Memory B cell (primary cell): ENCODE results near the gene EYS.

ENCODE experiments used
- ATAC-seq: fragments of 150-1000 bp; cut with Tn5 transposase; 2 replicates; pipeline ENCODE4 v1.10.0; 2021; ENCODE audit warnings: low read depth, mild to moderate bottlenecking, moderate library complexity
- DNase-seq, 2 donors: peaks; one replicate each; pipeline ENCODE4 v3.0.0; 2022; ENCODE audit warnings: low spot score in 2 of 2
- H3K27ac Mint-ChIP-seq: one replicate; pipeline ENCODE4 v1.8.0; 2022; ENCODE audit warnings: mild to moderate bottlenecking, moderate library complexity, mixed read lengths
- H3K27me3 Mint-ChIP-seq: one replicate; pipeline ENCODE4 v1.8.0; 2022; ENCODE audit warnings: mixed read lengths
- H3K36me3 Mint-ChIP-seq: one replicate; pipeline ENCODE4 v1.8.0; 2022; ENCODE audit warnings: mild to moderate bottlenecking, mixed read lengths
- H3K4me1 Mint-ChIP-seq: one replicate; pipeline ENCODE4 v1.8.0; 2022; ENCODE audit warnings: mixed read lengths
- H3K4me3 Mint-ChIP-seq: one replicate; pipeline ENCODE4 v1.8.0; 2022; ENCODE audit warnings: mild to moderate bottlenecking, moderate library complexity, mixed read lengths
- H3K9me3 Mint-ChIP-seq: one replicate; pipeline ENCODE4 v1.8.0; 2022; ENCODE audit warnings: mixed read lengths

Gene EYS

DNA sequence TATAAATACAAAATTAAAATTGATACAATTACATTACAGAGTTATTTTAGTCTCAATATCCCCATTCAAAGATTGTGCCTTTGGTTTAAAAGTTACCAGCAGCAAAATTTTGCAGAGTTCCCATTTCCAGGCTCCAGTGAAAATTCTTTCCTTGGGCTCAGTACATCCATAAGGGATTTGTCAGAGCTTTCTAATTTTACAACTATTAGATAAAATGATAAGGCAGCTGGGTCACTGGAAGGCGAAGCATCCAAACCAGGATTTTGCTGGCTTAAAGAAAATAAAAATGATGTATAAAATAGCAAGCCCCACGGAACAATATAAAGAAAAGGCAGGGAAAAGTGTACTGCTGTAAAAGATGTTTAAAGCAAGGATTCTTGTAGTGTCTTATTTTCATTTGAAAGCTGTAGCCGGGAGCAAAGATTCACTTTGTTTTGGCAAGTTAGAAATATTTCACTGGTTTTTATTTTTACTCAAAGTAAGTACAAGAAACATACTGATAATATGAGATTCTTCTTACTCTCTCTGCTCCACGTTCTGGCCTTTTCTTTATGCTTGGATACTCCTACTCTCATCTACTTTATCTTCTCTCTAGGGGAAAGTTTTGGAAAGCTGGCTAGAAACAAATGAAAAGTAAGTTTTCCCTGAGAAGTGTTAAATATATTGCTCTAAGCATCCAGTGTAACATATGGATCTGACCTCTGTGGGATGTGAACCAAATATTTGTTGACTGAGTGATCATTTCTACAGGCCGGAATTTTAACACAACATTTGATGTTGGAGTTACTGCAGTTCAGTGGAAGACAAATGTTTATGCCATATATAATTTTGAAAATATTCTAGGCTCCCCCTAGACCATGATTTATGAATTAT lies 1583.0 kb downstream of the EYS start:
- H3K36me3 Mint-ChIP-seq = no peaks in the 10 kb centered on the region
- H3K4me3 Mint-ChIP-seq = no peak overlapping the region
- DNase-seq (no peak), ATAC-seq (no peak)
- H3K27ac Mint-ChIP-seq = no peak overlapping the region
- peaks cover 3% of the 10 kb centered on the region for H3K9me3 Mint-ChIP-seq
- H3K27me3 Mint-ChIP-seq = no peaks in the 10 kb centered on the region
- no peaks in the 10 kb centered on the region for H3K4me1 Mint-ChIP-seq

DNA sequence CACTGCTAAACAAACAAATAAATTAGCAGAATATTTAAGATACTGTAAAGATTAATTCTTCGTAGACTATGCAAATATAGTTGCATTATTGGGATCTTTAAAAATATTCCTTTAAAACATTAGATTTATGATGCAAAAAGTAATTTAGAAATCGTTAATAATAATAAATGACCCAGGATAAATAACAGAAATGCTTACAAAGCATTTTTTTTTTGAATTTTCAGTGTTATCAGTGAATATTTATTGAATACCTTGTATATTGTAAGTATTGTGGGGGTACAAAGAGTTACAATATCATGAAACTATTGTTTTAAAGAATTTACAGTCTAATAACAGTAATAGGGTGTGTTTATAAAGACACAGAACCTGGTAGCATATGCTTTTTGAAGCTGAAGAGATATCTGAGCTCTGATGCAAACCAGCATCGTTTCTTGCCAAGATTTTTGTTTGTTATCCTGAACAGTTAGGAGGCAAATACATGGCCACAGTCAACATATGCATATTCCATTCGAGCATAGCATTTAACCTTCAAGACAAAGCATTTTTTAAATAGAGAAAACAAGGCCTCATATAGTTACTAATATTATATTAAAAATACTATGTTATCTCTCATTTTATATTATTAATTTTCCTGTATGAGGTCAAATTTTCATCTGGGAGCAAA lies 1584.2 kb downstream of the EYS start:
- Mint-ChIP-seq H3K36me3 (no peaks in the 10 kb centered on the region), H3K27ac (no peak overlapping the region), H3K9me3 (peaks cover 4% of the 10 kb centered on the region), H3K4me1 (no peaks in the 10 kb centered on the region), H3K4me3 (no peak overlapping the region), H3K27me3 (no peaks in the 10 kb centered on the region)
- ATAC-seq (no peak), DNase-seq (no peak)

DNA sequence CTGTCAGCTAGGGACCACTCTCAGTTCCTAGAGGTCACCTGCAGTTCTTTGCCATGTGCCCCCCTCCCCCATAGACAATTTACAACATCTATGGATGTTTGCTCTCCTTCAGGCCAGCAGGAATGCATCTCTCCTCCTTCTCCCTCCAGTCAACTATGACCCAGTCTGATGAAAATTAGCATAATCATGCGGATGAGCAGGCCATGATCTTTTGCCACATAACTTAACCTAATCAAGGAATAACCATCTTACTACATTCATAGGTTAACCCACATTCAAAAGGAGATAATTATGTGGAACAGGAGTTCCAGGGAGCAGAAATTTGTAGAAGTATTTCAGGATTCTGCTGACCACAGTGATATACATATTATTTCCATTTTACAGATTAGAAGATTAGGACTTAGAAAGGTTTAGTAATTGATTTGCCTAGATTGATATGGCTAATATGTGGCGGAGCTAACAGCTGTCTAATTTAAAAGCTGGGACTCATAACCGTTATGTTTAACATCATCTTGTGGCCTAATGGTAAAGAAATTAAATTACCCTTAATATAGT lies 1585.9 kb downstream of the EYS start:
- H3K9me3 Mint-ChIP-seq = peaks cover 10% of the 10 kb centered on the region

DNA sequence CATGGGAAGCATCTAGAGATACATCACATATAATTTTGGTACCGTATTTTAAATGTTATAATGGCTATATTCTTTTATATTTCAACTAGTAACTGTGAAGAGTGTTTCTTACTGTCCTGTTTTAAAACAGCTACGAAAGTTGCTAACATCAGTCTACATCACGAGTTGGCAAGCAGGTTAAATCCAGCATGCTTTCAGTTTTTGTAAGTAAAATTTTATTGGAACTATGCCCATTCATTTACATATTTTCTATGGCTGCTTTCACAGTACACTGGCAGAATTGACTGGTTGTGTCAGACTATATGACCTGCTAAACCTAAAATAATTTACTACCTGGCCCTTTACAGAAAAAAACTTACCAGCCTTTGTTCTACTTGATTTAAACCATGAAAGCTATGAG lies 1593.3 kb downstream of the EYS start:
- Mint-ChIP-seq H3K4me3 (no peak overlapping the region), H3K27me3 (no peaks in the 10 kb centered on the region)
- ATAC-seq = no peak

More for the DNA sequence above, 1585.9 kb downstream of the EYS start:
- no peak overlapping the region for H3K4me3 Mint-ChIP-seq
- H3K36me3 Mint-ChIP-seq = no peaks in the 10 kb centered on the region
- no peaks in the 10 kb centered on the region for H3K27me3 Mint-ChIP-seq
- DNase-seq = no peak
- ATAC-seq = no peak
- no peaks in the 10 kb centered on the region for H3K4me1 Mint-ChIP-seq
- no peak overlapping the region for H3K27ac Mint-ChIP-seq

DNA sequence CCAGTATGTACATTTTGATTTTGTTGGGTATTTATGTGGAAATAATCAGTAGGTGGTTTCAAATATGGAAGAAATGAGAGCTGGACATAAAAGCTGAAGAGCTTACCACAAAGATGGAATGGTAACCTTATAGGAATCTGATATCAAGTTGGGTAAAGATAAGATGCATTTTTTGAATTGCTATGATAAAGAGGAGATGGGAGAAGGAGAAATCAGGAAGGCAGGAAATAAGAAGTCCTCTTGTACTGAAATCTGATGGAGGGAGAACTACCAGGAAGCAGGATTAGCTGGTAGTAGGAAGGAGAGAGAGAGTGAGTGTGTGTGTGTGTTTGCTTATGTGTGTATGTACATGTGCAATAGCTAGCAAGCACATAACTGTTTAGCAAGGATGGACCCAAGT lies 1603.0 kb downstream of the EYS start:
- no peak overlapping the region for H3K4me3 Mint-ChIP-seq
- H3K27me3 Mint-ChIP-seq = no peaks in the 10 kb centered on the region
- DNase-seq = no peak
- peaks cover 6% of the 10 kb centered on the region for H3K9me3 Mint-ChIP-seq
- H3K27ac Mint-ChIP-seq = no peak overlapping the region
- no peaks in the 10 kb centered on the region for H3K4me1 Mint-ChIP-seq
- no peaks in the 10 kb centered on the region for H3K36me3 Mint-ChIP-seq
- ATAC-seq = no peak

More for the DNA sequence above, 1593.3 kb downstream of the EYS start:
- no peaks in the 10 kb centered on the region for H3K36me3 Mint-ChIP-seq
- H3K27ac Mint-ChIP-seq = no peak overlapping the region
- peaks cover 7% of the 10 kb centered on the region for H3K9me3 Mint-ChIP-seq
- no peak for DNase-seq
- no peaks in the 10 kb centered on the region for H3K4me1 Mint-ChIP-seq

DNA sequence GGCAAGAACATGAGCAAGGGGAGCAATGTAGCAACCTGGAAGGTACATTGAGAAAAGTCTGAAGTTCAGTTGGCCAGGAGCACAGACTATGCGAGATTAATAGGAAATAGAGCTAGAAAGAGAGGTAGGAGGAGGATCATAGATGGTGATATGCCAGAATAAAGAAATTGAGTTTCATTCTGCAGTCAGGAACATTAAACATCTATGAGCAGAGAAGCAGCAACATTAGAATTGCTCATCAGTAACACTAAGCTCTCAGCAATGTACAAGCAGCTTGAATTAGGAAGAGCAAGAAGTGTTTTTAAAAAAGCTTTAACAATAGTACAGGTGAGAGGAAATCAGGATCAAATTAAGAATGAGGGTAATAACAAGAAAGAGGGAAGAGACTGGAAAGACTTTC lies 1603.5 kb downstream of the EYS start:
- H3K4me1 Mint-ChIP-seq = no peaks in the 10 kb centered on the region
- H3K27me3 Mint-ChIP-seq = no peaks in the 10 kb centered on the region
- H3K36me3 Mint-ChIP-seq = no peaks in the 10 kb centered on the region
- H3K27ac Mint-ChIP-seq = no peak overlapping the region
- ATAC-seq = no peak
- H3K4me3 Mint-ChIP-seq = no peak overlapping the region
- peaks cover 6% of the 10 kb centered on the region for H3K9me3 Mint-ChIP-seq
- DNase-seq = no peak

DNA sequence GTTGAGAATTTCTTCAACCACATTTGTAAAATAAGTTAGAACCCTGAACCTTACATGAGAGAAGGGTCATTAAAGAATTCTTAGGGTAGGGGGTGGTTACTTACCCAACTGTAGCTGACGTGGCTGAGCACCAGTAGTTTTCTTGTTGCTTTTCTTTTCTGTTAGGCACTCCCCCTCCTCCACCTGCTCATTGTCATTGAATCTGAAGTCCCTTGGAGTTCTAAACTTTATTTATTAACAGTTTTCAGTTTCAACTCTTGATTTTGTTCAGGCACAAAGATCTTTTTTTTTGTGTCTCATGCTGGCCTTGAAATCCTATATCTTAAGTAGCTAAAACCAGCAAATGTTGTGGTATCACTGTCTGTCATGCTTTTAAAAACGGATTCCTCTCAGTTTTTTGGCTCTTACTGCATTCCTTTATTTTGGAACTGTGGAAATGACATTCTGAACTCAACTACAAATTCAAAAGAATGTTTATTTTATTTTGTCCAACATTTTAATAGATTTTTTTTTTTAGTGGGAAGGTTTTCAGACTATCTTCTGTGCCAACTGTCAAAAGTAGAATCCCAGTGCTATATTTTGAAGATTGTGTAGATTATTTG lies 1606.2 kb downstream of the EYS start:
- H3K36me3 Mint-ChIP-seq = no peaks in the 10 kb centered on the region
- no peak overlapping the region for H3K4me3 Mint-ChIP-seq
- H3K27me3 Mint-ChIP-seq = no peaks in the 10 kb centered on the region
- no peaks in the 10 kb centered on the region for H3K4me1 Mint-ChIP-seq
- no peak overlapping the region for H3K27ac Mint-ChIP-seq
- peaks cover 2% of the 10 kb centered on the region for H3K9me3 Mint-ChIP-seq
- ATAC-seq = no peak
- DNase-seq = no peak

DNA sequence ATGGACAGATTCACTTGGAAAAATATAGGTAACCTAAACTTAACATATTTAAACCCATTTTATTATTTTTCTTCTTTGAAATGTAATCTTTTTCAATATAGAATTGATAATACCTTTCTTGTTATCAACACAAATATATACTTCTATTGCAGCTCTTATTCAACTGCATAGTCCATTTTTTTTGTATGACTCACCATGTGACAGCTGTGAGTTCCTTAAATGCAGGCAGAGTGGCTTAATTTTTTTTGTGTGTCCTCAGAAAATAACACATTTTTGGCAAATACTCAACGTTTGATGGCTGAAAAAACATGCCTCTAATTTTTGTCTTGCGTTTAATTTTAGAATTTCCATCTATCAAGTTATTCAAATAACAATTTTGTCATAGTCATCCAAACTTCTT lies 1616.7 kb downstream of the EYS start:
- no peaks in the 10 kb centered on the region for H3K4me1 Mint-ChIP-seq
- H3K4me3 Mint-ChIP-seq = no peak overlapping the region
- no peak for DNase-seq
- no peak overlapping the region for H3K27ac Mint-ChIP-seq
- H3K9me3 Mint-ChIP-seq = peaks cover 10% of the 10 kb centered on the region
- no peaks in the 10 kb centered on the region for H3K27me3 Mint-ChIP-seq
- no peaks in the 10 kb centered on the region for H3K36me3 Mint-ChIP-seq
- ATAC-seq = no peak

DNA sequence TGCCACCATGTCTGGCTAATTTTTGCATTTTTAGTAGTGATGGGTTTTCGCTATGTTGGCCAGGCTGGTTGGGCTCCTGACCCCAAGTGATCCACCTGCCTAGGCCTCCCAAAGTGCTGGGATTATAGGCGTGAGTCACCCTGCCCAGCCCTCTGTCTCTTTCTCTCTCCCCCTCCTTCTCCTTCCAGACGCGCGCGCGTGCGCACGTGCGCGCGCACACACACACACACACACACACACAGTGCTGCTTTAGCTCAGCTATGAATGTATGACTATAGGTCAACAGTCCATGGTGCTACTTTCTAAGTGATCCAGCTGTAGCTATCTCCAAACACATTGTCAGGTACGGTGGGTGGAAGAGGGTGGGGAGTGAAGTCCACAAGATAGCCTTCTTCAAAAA lies 1621.9 kb downstream of the EYS start:
- no peaks in the 10 kb centered on the region for H3K4me1 Mint-ChIP-seq
- H3K27ac Mint-ChIP-seq = no peak overlapping the region
- peaks cover 5% of the 10 kb centered on the region for H3K9me3 Mint-ChIP-seq
- no peak for DNase-seq
- no peak overlapping the region for H3K4me3 Mint-ChIP-seq
- no peak for ATAC-seq
- H3K36me3 Mint-ChIP-seq = no peaks in the 10 kb centered on the region
- H3K27me3 Mint-ChIP-seq = no peaks in the 10 kb centered on the region

DNA sequence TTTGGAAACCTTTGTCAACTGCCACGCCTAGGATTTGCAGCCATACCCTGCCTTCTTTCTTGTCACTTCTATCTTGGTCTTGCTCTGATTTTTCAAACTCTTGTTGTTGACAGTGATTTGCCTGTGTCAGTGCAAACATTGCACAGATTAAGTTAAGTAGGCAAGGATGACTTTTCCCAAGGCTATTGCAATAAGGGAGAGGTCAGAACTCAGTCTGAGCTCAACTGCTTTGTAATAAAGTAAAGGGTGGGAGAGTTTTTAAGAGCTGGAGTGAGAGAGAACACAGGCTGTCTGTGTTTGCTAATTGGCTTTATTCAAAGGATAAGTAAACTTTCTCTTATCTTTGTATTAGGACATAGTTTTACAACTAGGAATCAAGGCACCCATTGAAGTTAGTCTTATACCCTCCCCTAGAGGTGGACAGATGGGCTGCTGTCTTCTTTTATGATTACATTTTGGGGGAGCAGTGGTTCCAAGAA lies 1622.8 kb downstream of the EYS start:
- H3K27ac Mint-ChIP-seq = no peak overlapping the region
- no peak overlapping the region for H3K4me3 Mint-ChIP-seq
- no peaks in the 10 kb centered on the region for H3K36me3 Mint-ChIP-seq
- peaks cover 7% of the 10 kb centered on the region for H3K9me3 Mint-ChIP-seq
- DNase-seq (no peak), ATAC-seq (no peak)
- no peaks in the 10 kb centered on the region for H3K4me1 Mint-ChIP-seq
- H3K27me3 Mint-ChIP-seq = no peaks in the 10 kb centered on the region

DNA sequence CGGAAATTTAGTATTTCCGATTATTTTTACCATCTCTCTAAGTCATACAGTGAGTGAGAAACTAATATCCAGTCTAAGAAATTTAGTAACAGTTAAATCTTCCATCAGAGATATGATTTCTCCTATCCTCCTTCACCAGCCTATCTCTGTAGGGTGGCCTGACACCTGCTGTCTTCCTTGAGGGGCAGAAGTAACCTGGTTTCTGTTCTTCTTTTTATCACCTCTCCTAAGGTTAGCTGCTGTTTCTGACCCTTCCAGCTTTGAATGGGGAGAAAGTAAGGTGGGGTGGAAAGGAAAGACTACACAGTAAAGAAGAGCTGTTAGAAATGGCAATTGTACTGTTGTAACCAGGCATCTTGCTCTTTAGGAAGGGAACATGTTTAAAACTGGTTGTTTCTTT lies 1623.8 kb downstream of the EYS start:
- no peaks in the 10 kb centered on the region for H3K36me3 Mint-ChIP-seq
- H3K4me1 Mint-ChIP-seq = no peaks in the 10 kb centered on the region
- H3K4me3 Mint-ChIP-seq = no peak overlapping the region
- no peak overlapping the region for H3K27ac Mint-ChIP-seq
- peaks cover 7% of the 10 kb centered on the region for H3K9me3 Mint-ChIP-seq
- ATAC-seq (no peak), DNase-seq (no peak)
- no peaks in the 10 kb centered on the region for H3K27me3 Mint-ChIP-seq

DNA sequence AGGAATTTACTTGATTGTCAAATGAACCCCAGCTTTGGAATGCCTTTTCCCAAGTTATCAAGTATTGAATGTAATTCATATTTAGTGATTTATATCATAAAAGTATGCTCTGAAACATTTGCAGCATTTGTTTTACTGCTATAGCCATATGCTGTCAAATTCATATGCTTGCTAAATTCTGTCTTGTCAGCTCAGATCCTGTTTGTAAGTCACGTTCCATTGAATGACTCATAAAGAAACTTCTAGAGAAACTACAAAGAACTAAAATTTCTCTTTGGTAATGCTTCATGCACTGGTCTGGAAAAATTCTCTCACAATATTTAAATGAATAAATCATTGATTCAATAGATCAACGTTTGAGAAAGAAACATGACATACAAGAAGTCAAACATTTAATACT lies 1625.6 kb downstream of the EYS start:
- H3K4me1 Mint-ChIP-seq = no peaks in the 10 kb centered on the region
- DNase-seq (no peak), ATAC-seq (no peak)
- H3K27me3 Mint-ChIP-seq = no peaks in the 10 kb centered on the region
- H3K4me3 Mint-ChIP-seq = no peak overlapping the region
- peaks cover 7% of the 10 kb centered on the region for H3K9me3 Mint-ChIP-seq
- no peak overlapping the region for H3K27ac Mint-ChIP-seq
- H3K36me3 Mint-ChIP-seq = no peaks in the 10 kb centered on the region

DNA sequence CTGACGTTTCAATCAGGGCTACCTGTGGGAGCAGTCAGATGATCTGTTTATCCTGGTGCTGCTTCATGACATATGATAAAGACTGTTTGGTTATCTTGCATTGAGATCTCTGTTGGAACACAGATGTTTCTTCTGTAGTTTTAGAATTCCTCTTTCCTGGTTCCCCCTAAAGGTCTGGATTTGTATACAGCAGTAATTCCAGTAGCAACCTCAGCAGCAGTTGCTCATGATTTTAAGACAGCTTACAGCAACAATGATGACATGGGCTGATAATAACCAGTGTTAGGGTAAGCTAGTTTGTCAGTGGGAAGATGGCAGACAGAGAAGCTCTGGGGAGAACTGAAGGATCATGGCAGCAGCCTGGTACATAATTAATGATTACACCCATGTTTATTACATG lies 1632.0 kb downstream of the EYS start:
- Mint-ChIP-seq H3K27me3 (no peaks in the 10 kb centered on the region), H3K27ac (no peak overlapping the region), H3K36me3 (no peaks in the 10 kb centered on the region), H3K4me1 (no peaks in the 10 kb centered on the region), H3K4me3 (no peak overlapping the region), H3K9me3 (peaks cover 2% of the 10 kb centered on the region)
- no peak for ATAC-seq
- no peak for DNase-seq

DNA sequence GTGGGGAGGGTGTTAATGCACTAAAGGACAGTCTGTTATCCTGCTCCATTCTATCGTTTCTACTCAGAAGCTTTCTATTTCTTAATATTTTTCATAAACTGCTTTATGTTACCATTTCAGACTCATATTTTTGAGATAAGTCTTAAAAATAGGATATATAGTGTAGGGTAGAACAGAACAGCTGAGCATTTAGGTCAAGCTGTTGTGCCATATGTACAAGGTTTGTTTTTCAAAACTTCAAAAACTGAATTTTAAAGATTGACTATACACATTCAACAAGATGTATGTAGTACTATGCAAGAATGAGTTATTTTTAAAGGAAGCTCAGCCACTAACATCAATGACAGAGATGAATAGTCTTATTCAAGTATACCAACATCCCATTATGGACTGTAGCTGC lies 1634.3 kb downstream of the EYS start:
- Mint-ChIP-seq H3K4me1 (no peaks in the 10 kb centered on the region), H3K9me3 (no peaks in the 10 kb centered on the region), H3K27me3 (no peaks in the 10 kb centered on the region), H3K27ac (no peak overlapping the region), H3K36me3 (no peaks in the 10 kb centered on the region), H3K4me3 (no peak overlapping the region)
- ATAC-seq (no peak), DNase-seq (no peak)
